Nephron (organoid): ENCODE results near the gene GAGE12F.
A peak's percentile ranks its signal among the peaks of the same experiment; 100 is the strongest.

Source experiments
- H3K27ac Mint-ChIP-seq, 3 experiments: 2 replicates each; pipeline ENCODE4 v1.8.0; 2020; ENCODE audit warnings: mixed read lengths in 3 of 3, mild to moderate bottlenecking in 2 of 3, moderate library complexity in 1 of 3
- H3K27me3 Mint-ChIP-seq: 2 replicates; pipeline ENCODE4 v1.8.0; 2021; ENCODE audit warnings: low read depth, mild to moderate bottlenecking, moderate library complexity, mixed read lengths
- H3K36me3 Mint-ChIP-seq: 2 replicates; pipeline ENCODE4 v1.8.0; 2020; ENCODE audit warnings: low read depth, mixed read lengths
- H3K4me1 Mint-ChIP-seq: 2 replicates; pipeline ENCODE4 v1.8.0; 2020; ENCODE audit warnings: mixed read lengths
- H3K4me3 Mint-ChIP-seq, 3 experiments: 2 replicates each; pipeline ENCODE4 v1.8.0; 2020; ENCODE audit warnings: mild to moderate bottlenecking in 3 of 3, mixed read lengths in 3 of 3, moderate library complexity in 2 of 3
- H3K9me3 Mint-ChIP-seq: 2 replicates; pipeline ENCODE4 v1.8.0; 2020; ENCODE audit warnings: mixed read lengths
- CTCF ChIP-seq, 3 experiments: fragments of 200-600 bp; sonication (generic); IDR thresholded peaks; one replicate each; pipeline ENCODE4 v1.5.0; 2021; ENCODE audit warnings: antibody characterized with exemption in 3 of 3; ENCODE audit not compliant: unreplicated experiment in 3 of 3

Gene GAGE12F

GRCh38 chrX:49610718-49611310, 50.2 kb downstream of the GAGE12F start:
- Mint-ChIP-seq H3K4me1 (peaks cover 12% of the 10 kb centered on the region), H3K27me3 (no peaks in the 10 kb centered on the region), H3K4me3 (no peak overlapping the region), H3K27ac (peak overlapping the region; percentile 33 to 65 (median 36)), H3K36me3 (no peaks in the 10 kb centered on the region), H3K9me3 (peaks cover 3% of the 10 kb centered on the region)
- no peak for TF ChIP-seq CTCF (IDR thresholded peaks at IDR 0.05; ENCODE audit: unreplicated experiment in 3 of 3)
